NB4 (cell line): ENCODE results near the gene ZNF710.

Experiments used
- CTCF ChIP-seq: IDR thresholded peaks from one replicate; pipeline ENCODE4 v1.5.1; 2012; ENCODE audit warnings: low read depth, low read length
- MYC ChIP-seq: IDR thresholded peaks from 2 replicates; pipeline ENCODE4 v1.6.1; 2011; ENCODE audit warnings: low read depth, low read length
- POLR2A ChIP-seq: IDR thresholded peaks from 2 replicates; pipeline ENCODE4 v1.6.1; 2011; ENCODE audit warnings: mild to moderate bottlenecking; ENCODE audit not compliant: insufficient read length; ENCODE audit errors: extremely low read depth
- TF ChIP-seq, protein P1 (sequence below): IDR thresholded peaks from 2 replicates; pipeline ENCODE4 v1.6.1; 2011; ENCODE audit warnings: low read depth, low read length

GRCh38 chr15:90130291-90130690 lies 129.2 kb downstream of the ZNF710 start:
- no peak for TF ChIP-seq CTCF
- no peak for TF ChIP-seq POLR2A
- TF ChIP-seq, protein P1, sequence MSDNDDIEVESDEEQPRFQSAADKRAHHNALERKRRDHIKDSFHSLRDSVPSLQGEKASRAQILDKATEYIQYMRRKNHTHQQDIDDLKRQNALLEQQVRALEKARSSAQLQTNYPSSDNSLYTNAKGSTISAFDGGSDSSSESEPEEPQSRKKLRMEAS: no peak
- no peak for TF ChIP-seq MYC
